ENCODE measurements around the gene PGA5. TPM values are rescaled to one million over a fixed set of nuclear protein-coding genes. Genes with fewer than 3 reads are reported as not detected.
"Not testable (repeated sequence)": the region's sequence is repeated elsewhere in the genome, so short reads cannot be mapped to it uniquely, and the experiment has no call there.

The PGA5 gene
- not detected for total RNA-seq
- not detected for total RNA-seq (2013)
- 0 reads per million in 29 experiments for total RNA-seq

DNA sequence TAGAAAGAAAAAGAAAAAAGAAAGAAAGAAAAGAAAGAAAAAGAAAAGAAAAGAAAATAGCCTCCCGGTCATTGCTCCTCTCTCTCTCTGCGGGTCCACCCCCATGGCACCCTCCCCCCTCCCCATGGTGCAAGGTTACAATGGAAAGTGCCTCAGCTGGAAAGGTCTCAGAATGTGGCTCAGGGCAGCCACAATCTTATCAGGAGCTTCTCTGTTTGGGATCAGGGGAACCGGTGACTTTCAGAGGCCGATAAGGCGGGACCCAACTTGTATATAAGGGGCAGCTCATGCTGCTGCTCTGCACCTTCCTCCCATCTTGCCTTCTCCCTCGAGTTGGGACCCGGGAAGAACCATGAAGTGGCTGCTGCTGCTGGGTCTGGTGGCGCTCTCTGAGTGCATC lies at the start of gene PGA5:
Gene PGA5 (plus strand): TSS at position 301 of the 400 bp plus-strand sequence. CDS start 52 bp downstream, at position 353.
- H3K36me3 Mint-ChIP-seq; H3K27me3 Mint-ChIP-seq; H3K9me3 Mint-ChIP-seq; POLR2A ChIA-PET; H3K4me3 Mint-ChIP-seq; CTCF ChIA-PET; H3K27ac Mint-ChIP-seq; H3K4me1 ChIP-seq (ENCODE audit: control insufficient read depth in 1 of 2, extremely low read depth in 1 of 2, insufficient read depth in 2 of 2, low read length in 2 of 2); H3K4me3 ChIP-seq (ENCODE audit: control insufficient read depth in 1 of 2, extremely low read depth in 1 of 2, low read length in 1 of 2); H3K27ac ChIP-seq (ENCODE audit: low read length); H3K4me1 Mint-ChIP-seq; H3K36me3 ChIP-seq (ENCODE audit: control insufficient read depth in 2 of 2, extremely low read depth in 1 of 2, insufficient read depth in 1 of 2, low read length in 1 of 2); H3K27me3 ChIP-seq (replicated peaks in 1 of 2; ENCODE audit: control insufficient read depth in 2 of 2, extremely low read depth in 1 of 2, insufficient read depth in 2 of 2, low read length in 1 of 2); DNase-seq; ATAC-seq (replicated peaks in 1 of 4); H3K9me3 ChIP-seq: not testable (repeated sequence)
- no CpG with 5 or more reads among the region's 8 CpGs for WGBS (ENCODE audit: insufficient coverage)

DNA sequence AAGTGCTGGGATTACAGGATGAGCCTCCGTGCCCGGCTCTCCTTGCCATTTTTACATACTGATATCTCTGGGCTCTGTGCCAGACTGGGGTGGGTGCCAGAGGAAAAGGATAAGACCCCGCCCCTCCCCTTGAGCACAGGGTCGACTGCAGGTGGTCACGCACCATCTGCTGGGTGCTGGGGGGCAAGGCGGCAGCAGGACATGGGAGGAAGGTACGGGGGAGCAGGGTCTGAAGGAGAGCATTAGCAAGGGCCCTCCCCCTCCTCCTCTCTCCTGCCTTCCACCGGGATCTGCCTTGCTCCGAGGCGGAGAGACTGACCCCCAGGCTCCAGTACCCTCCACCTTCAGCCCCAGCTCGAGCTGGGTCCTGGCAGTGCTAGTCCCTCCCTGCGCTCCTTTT lies 47.4 kb upstream of the PGA5 start:
- POLR2A ChIA-PET: no interaction called here
- Histone ChIP-seq H3K27ac (ENCODE audit: low read length) (no peak overlapping the region), H3K4me1 (ENCODE audit: control insufficient read depth in 1 of 2, extremely low read depth in 1 of 2, insufficient read depth in 2 of 2, low read length in 2 of 2) (no peaks in the 10 kb centered on the region), H3K4me3 (ENCODE audit: control insufficient read depth in 1 of 2, extremely low read depth in 1 of 2, low read length in 1 of 2) (no peak overlapping the region), H3K36me3 (ENCODE audit: control insufficient read depth in 2 of 2, extremely low read depth in 1 of 2, insufficient read depth in 1 of 2, low read length in 1 of 2) (no peaks in the 10 kb centered on the region), H3K27me3 (replicated peaks in 1 of 2; ENCODE audit: control insufficient read depth in 2 of 2, extremely low read depth in 1 of 2, insufficient read depth in 2 of 2, low read length in 1 of 2) (peaks cover 0 to 40% of the 10 kb centered on the region in 2 experiments), H3K9me3 (no peaks in the 10 kb centered on the region)
- Mint-ChIP-seq H3K36me3 (no peaks in the 10 kb centered on the region), H3K9me3 (no peaks in the 10 kb centered on the region), H3K27me3 (peaks cover 0 to 10% of the 10 kb centered on the region in 2 donors), H3K4me1 (no peaks in the 10 kb centered on the region), H3K4me3 (no peak overlapping the region), H3K27ac (no peak overlapping the region)
- WGBS (ENCODE audit: insufficient coverage): 52% methylated on average over 6 of the region's 12 CpGs
- DNase-seq (no peak), ATAC-seq (replicated peaks in 1 of 4) (no peak)
- CTCF ChIA-PET: no interaction called here

DNA sequence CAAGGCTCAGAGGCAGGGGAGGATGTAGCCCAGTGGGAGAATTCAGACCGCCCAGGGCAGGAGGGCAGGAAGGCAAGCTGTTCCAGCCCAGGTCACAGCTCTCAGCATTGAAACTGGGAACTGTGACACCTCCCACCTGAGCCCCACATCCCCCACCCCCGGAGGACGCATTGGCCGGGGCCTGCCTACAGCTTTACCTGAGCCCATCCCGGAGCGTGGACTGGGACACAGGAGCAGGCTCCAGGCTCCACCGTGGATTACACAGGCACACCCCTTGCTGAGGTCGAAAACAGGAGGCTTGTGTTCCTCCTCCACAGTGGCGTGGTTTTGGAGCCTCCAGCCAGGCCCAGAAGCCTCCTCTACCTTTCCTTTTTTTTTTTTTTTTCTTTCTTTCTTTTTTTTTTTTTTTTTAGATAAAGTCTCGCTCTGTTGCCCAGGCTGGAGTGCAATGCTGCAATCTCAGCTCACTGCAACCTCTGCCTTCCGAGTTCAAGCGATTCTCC lies 46.8 kb upstream of the PGA5 start:
- Mint-ChIP-seq H3K27ac (no peak overlapping the region), H3K9me3 (no peaks in the 10 kb centered on the region), H3K36me3 (no peaks in the 10 kb centered on the region), H3K4me1 (no peaks in the 10 kb centered on the region), H3K4me3 (no peak overlapping the region), H3K27me3 (peaks cover 0 to 10% of the 10 kb centered on the region in 2 donors)
- Histone ChIP-seq H3K4me3 (ENCODE audit: control insufficient read depth in 1 of 2, extremely low read depth in 1 of 2, low read length in 1 of 2) (no peak overlapping the region), H3K36me3 (ENCODE audit: control insufficient read depth in 2 of 2, extremely low read depth in 1 of 2, insufficient read depth in 1 of 2, low read length in 1 of 2) (no peaks in the 10 kb centered on the region), H3K27ac (ENCODE audit: low read length) (no peak overlapping the region), H3K4me1 (ENCODE audit: control insufficient read depth in 1 of 2, extremely low read depth in 1 of 2, insufficient read depth in 2 of 2, low read length in 2 of 2) (no peaks in the 10 kb centered on the region), H3K9me3 (no peaks in the 10 kb centered on the region), H3K27me3 (replicated peaks in 1 of 2; ENCODE audit: control insufficient read depth in 2 of 2, extremely low read depth in 1 of 2, insufficient read depth in 2 of 2, low read length in 1 of 2) (peaks cover 0 to 37% of the 10 kb centered on the region in 2 experiments)
- DNase-seq: no peak
- ATAC-seq (replicated peaks in 1 of 4): no peak
- WGBS (ENCODE audit: insufficient coverage): 77% methylated on average over 9 of the region's 12 CpGs
- CTCF ChIA-PET: no interaction called here
- POLR2A ChIA-PET: no interaction called here

DNA sequence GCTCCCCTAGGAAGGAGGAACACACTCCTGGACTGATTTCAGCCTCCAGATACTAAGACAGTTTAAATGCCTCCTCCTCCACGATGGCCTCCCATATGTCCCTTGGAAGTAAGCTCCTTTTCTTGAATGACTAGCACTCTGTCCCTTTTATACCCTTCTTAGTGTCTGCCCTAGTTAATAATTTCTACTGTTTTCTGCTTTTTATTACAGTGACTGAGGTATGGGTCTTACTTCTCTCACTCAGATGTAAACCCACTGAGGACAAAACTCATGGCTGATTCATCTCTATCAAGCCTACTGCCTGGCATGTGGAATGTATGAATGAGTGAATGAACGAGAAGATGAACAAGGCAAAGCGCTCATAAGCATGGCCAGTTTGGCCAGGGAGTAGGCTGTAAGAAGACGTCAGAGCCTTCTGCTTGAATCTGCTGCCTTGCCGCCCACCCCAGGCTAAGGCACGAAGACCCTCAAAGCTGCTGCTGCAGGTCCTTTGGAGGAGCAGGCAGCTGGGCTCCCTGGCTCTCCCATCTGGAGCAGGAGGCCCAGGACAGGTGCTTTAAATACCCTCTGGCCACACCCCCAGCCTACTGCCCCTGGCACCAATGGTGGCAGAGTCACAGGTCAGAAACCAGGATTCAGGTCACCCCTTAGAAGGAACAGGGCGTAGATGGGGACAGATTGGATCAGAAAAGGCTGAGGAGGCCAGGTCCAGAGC lies 45.8 kb upstream of the PGA5 start:
- DNase-seq (no peak), ATAC-seq (replicated peaks in 1 of 4) (no peak)
- no peaks in the 10 kb centered on the region for H3K9me3 ChIP-seq
- H3K4me1 ChIP-seq (ENCODE audit: control insufficient read depth in 1 of 2, extremely low read depth in 1 of 2, insufficient read depth in 2 of 2, low read length in 2 of 2): no peaks in the 10 kb centered on the region
- peaks cover 0 to 37% of the 10 kb centered on the region in 2 experiments for H3K27me3 ChIP-seq (replicated peaks in 1 of 2; ENCODE audit: control insufficient read depth in 2 of 2, extremely low read depth in 1 of 2, insufficient read depth in 2 of 2, low read length in 1 of 2)
- peaks cover 0 to 12% of the 10 kb centered on the region in 2 donors for H3K27me3 Mint-ChIP-seq
- H3K36me3 Mint-ChIP-seq: no peaks in the 10 kb centered on the region
- no peaks in the 10 kb centered on the region for H3K9me3 Mint-ChIP-seq
- CTCF ChIA-PET: no interaction called here
- POLR2A ChIA-PET: no interaction called here
- H3K4me3 ChIP-seq (ENCODE audit: control insufficient read depth in 1 of 2, extremely low read depth in 1 of 2, low read length in 1 of 2): no peak overlapping the region
- 72% methylated on average over 6 of the region's 7 CpGs for WGBS (ENCODE audit: insufficient coverage)
- no peaks in the 10 kb centered on the region for H3K36me3 ChIP-seq (ENCODE audit: control insufficient read depth in 2 of 2, extremely low read depth in 1 of 2, insufficient read depth in 1 of 2, low read length in 1 of 2)
- no peak overlapping the region for H3K27ac Mint-ChIP-seq
- H3K4me3 Mint-ChIP-seq: no peak overlapping the region
- no peaks in the 10 kb centered on the region for H3K4me1 Mint-ChIP-seq
- no peak overlapping the region for H3K27ac ChIP-seq (ENCODE audit: low read length)

DNA sequence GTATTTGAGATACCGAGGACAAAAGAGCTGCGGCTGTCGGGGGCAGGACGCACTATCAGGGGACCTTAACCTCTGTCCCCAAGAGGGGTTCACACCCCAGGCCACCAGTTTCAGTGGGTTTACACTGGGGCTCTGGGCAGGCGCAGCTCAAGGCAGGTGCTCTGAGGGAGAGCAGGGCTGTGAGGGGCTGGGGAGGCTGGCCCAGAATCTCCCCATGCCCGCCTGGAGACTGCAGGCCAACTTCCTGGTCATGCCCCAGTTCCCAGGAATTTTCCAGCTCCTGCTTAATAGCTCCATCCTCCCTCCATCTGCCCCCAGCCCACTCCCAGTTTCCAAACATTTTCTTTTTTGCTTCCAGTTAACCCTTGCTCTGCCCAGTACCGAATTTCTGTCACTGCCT lies 45.3 kb upstream of the PGA5 start:
- H3K27ac ChIP-seq (ENCODE audit: low read length): no peak overlapping the region
- Mint-ChIP-seq H3K4me3 (no peak overlapping the region), H3K9me3 (no peaks in the 10 kb centered on the region), H3K27ac (no peak overlapping the region), H3K27me3 (peaks cover 0 to 18% of the 10 kb centered on the region in 2 donors), H3K4me1 (no peaks in the 10 kb centered on the region), H3K36me3 (no peaks in the 10 kb centered on the region)
- ATAC-seq (replicated peaks in 1 of 4) (no peak), DNase-seq (no peak)
- WGBS (ENCODE audit: insufficient coverage): 69% methylated on average over 2 of the region's 7 CpGs
- H3K9me3 ChIP-seq: no peaks in the 10 kb centered on the region
- no peak overlapping the region for H3K4me3 ChIP-seq (ENCODE audit: control insufficient read depth in 1 of 2, extremely low read depth in 1 of 2, low read length in 1 of 2)
- CTCF ChIA-PET: no interaction called here
- no peaks in the 10 kb centered on the region for H3K36me3 ChIP-seq (ENCODE audit: control insufficient read depth in 2 of 2, extremely low read depth in 1 of 2, insufficient read depth in 1 of 2, low read length in 1 of 2)
- H3K27me3 ChIP-seq (replicated peaks in 1 of 2; ENCODE audit: control insufficient read depth in 2 of 2, extremely low read depth in 1 of 2, insufficient read depth in 2 of 2, low read length in 1 of 2): peaks cover 0 to 37% of the 10 kb centered on the region in 2 experiments
- no peaks in the 10 kb centered on the region for H3K4me1 ChIP-seq (ENCODE audit: control insufficient read depth in 1 of 2, extremely low read depth in 1 of 2, insufficient read depth in 2 of 2, low read length in 2 of 2)
- POLR2A ChIA-PET: no interaction called here

DNA sequence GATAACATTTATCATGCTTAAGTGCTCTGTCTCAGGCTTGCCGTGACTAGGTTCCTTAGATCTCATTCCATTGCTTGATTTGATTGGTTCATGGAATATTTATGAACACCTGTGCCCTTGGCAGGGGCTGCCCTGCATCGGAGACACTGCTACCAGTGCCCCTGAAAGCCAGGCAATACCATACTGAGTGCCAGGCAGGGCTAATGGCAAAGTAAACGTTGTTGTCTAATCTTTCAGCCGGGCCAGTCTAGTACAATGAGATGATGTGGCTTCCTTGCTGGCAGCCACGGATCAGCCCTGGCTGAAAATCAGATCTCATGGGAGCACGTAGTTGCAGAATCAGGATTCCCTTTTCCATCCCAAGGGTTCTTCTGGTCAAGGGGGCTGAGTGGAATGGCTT lies 42.6 kb upstream of the PGA5 start:
- Mint-ChIP-seq H3K27ac (no peak overlapping the region), H3K4me3 (no peak overlapping the region), H3K4me1 (no peaks in the 10 kb centered on the region), H3K36me3 (no peaks in the 10 kb centered on the region), H3K9me3 (no peaks in the 10 kb centered on the region), H3K27me3 (peaks cover 10 to 23% of the 10 kb centered on the region in 2 donors)
- ChIA-PET CTCF (no interaction called here), POLR2A (no interaction called here)
- peaks cover 0 to 28% of the 10 kb centered on the region in 2 experiments for H3K27me3 ChIP-seq (replicated peaks in 1 of 2; ENCODE audit: control insufficient read depth in 2 of 2, extremely low read depth in 1 of 2, insufficient read depth in 2 of 2, low read length in 1 of 2)
- no peaks in the 10 kb centered on the region for H3K9me3 ChIP-seq
- no peaks in the 10 kb centered on the region for H3K36me3 ChIP-seq (ENCODE audit: control insufficient read depth in 2 of 2, extremely low read depth in 1 of 2, insufficient read depth in 1 of 2, low read length in 1 of 2)
- H3K4me1 ChIP-seq (ENCODE audit: control insufficient read depth in 1 of 2, extremely low read depth in 1 of 2, insufficient read depth in 2 of 2, low read length in 2 of 2): no peaks in the 10 kb centered on the region
- no peak overlapping the region for H3K4me3 ChIP-seq (ENCODE audit: control insufficient read depth in 1 of 2, extremely low read depth in 1 of 2, low read length in 1 of 2)
- DNase-seq (no peak), ATAC-seq (replicated peaks in 1 of 4) (no peak)
- 81% methylated on average over 4 of the region's 6 CpGs for WGBS (ENCODE audit: insufficient coverage)
- H3K27ac ChIP-seq (ENCODE audit: low read length): no peak overlapping the region

Measured in T-cell (primary cell).